Measurements from ENCODE around the gene SLC18B1. TPM values are rescaled to one million over a fixed set of nuclear protein-coding genes. Genes with fewer than 3 reads are reported as not detected.

Gene SLC18B1
- total RNA-seq, 2 donors from 2014 or later = 8.6 to 9.1 TPM

- peaks cover 2% of the 10 kb centered on the region for H3K36me3 Mint-ChIP-seq (ENCODE audit: low read depth)
- ATAC-seq = peak; percentile 21
These were observed 47.8 kb downstream of the SLC18B1 start for GRCh38 chr6:132750455-132751248.

DNA sequence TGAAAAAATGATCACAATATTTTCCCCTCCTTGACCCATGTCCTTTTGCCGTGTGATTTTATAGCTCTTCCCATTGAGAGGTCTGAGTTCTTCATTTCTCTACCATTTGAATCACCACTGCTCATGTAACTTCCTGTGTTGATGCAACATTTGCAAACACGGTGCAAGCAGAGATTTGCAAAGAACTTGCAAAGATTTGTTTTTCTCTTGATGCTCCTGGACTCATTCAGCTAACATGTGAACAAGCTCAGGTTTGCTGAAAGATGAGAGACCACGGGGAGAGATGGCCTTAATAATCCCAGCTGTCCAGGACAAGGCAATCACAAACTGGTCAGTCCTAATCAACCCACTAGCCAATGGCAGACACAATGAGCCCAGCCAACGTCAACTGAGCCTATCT, 49.3 kb downstream of the SLC18B1 start:
- Mint-ChIP-seq H3K36me3 (ENCODE audit: low read depth) (peaks cover 4% of the 10 kb centered on the region), H3K4me1 (peaks cover 3% of the 10 kb centered on the region), H3K27ac (no peak overlapping the region), H3K4me3 (no peak overlapping the region), H3K27me3 (no peaks in the 10 kb centered on the region)
- DNase-seq (no peak), ATAC-seq (no peak)
- no peaks in the 10 kb centered on the region for H3K9me3 ChIP-seq (ENCODE audit: control insufficient read depth, low read length, poor library complexity, severe bottlenecking)

More at GRCh38 chr6:132750455-132751248, 47.8 kb downstream of the SLC18B1 start:
- Mint-ChIP-seq H3K27ac (no peak overlapping the region), H3K4me1 (peaks cover 3% of the 10 kb centered on the region), H3K4me3 (peak overlapping the region; percentile 7), H3K27me3 (no peaks in the 10 kb centered on the region)
- no peaks in the 10 kb centered on the region for H3K9me3 ChIP-seq (ENCODE audit: control insufficient read depth, low read length, poor library complexity, severe bottlenecking)
- DNase-seq = no peak

GRCh38 chr6:132748446-132748845, 50.0 kb downstream of the SLC18B1 start:
- Mint-ChIP-seq H3K4me1 (peaks cover 3% of the 10 kb centered on the region), H3K4me3 (no peak overlapping the region), H3K27ac (no peak overlapping the region), H3K27me3 (no peaks in the 10 kb centered on the region), H3K36me3 (ENCODE audit: low read depth) (peaks cover 4% of the 10 kb centered on the region)
- no peaks in the 10 kb centered on the region for H3K9me3 ChIP-seq (ENCODE audit: control insufficient read depth, low read length, poor library complexity, severe bottlenecking)
- ATAC-seq (no peak), DNase-seq (no peak)

DNA sequence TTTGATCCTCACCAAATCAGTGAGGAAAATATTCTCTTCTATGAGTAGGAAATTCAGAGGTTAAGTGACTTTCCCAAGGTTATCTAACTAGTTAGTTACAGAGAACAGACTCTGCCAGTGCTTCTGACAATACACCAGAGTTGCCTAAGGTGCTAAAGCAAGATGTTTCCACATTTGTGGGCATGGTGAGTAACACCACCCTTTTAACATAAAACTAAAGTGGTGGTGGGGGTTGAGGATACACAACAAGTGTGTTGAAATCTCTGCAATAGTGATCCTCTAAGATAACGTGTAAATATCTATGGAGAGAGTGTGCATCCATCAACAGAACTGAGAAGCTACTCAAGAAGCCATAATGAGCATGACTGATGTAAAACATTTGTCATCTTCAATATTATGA, 52.4 kb downstream of the SLC18B1 start:
- no peak for ATAC-seq
- Mint-ChIP-seq H3K27ac (no peak overlapping the region), H3K4me1 (peaks cover 3% of the 10 kb centered on the region), H3K27me3 (no peaks in the 10 kb centered on the region), H3K4me3 (no peak overlapping the region), H3K36me3 (ENCODE audit: low read depth) (peaks cover 4% of the 10 kb centered on the region)
- no peak for DNase-seq
- H3K9me3 ChIP-seq (ENCODE audit: control insufficient read depth, low read length, poor library complexity, severe bottlenecking) = no peaks in the 10 kb centered on the region

DNA sequence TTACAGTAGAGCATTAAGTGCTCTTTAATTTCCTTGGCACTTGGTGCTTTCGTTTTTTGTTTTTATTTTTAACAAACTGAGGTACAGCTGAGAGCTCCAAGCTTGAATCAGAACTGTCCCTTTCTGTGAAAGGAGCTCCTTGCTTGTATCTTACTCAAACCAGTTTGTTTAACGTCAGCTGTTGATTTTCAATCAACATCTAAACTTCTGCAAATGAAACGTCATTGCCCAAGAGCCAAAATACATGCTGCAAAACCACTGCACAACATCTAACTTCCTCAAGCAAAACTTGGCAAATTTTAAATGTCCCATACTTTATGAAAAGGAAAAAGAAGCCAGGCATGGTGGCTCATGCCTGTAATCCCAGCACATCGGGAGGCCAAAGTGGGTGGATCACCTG, 55.9 kb downstream of the SLC18B1 start:
- ATAC-seq (no peak), DNase-seq (no peak)
- peaks cover 7% of the 10 kb centered on the region for H3K36me3 Mint-ChIP-seq (ENCODE audit: low read depth)
- no peaks in the 10 kb centered on the region for H3K4me1 Mint-ChIP-seq
- no peaks in the 10 kb centered on the region for H3K9me3 ChIP-seq (ENCODE audit: control insufficient read depth, low read length, poor library complexity, severe bottlenecking)
- no peaks in the 10 kb centered on the region for H3K27me3 Mint-ChIP-seq
- H3K27ac Mint-ChIP-seq = no peak overlapping the region
- H3K4me3 Mint-ChIP-seq = no peak overlapping the region

GRCh38 chr6:132741281-132741680, 57.2 kb downstream of the SLC18B1 start:
- DNase-seq = no peak
- Mint-ChIP-seq H3K4me1 (peaks cover 5% of the 10 kb centered on the region), H3K4me3 (no peak overlapping the region), H3K27ac (no peak overlapping the region), H3K36me3 (ENCODE audit: low read depth) (peaks cover 7% of the 10 kb centered on the region), H3K27me3 (no peaks in the 10 kb centered on the region)
- no peaks in the 10 kb centered on the region for H3K9me3 ChIP-seq (ENCODE audit: control insufficient read depth, low read length, poor library complexity, severe bottlenecking)
- no peak for ATAC-seq

- no peak for DNase-seq
- Mint-ChIP-seq H3K36me3 (ENCODE audit: low read depth) (peaks cover 3% of the 10 kb centered on the region), H3K4me3 (no peak overlapping the region), H3K4me1 (peaks cover 5% of the 10 kb centered on the region), H3K27me3 (peaks cover 4% of the 10 kb centered on the region), H3K27ac (no peak overlapping the region)
- no peaks in the 10 kb centered on the region for H3K9me3 ChIP-seq (ENCODE audit: control insufficient read depth, low read length, poor library complexity, severe bottlenecking)
- ATAC-seq = no peak
These were observed 62.2 kb downstream of the SLC18B1 start for GRCh38 chr6:132736239-132736638.

- H3K27ac Mint-ChIP-seq = no peak overlapping the region
- peaks cover 4% of the 10 kb centered on the region for H3K27me3 Mint-ChIP-seq
These were observed 63.7 kb downstream of the SLC18B1 start for GRCh38 chr6:132734694-132735236.

DNA sequence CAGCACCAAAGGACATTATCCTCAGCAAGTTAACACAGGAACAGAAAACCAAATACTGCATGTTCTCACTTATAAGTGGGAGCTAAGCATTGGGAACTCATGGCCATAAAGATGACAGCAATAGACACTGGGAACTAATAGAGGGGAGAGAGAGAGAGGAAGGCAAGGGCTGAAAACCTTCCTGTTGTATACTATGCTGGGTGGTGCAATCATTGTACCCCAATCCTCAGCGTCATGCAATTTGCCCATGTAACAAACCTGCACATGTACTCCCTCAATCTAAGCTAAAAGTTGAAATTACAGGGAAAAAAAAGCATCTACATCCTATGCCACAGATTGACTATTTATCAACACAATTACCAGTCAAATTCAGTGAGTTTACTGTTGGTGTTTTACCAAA, 64.6 kb downstream of the SLC18B1 start:
- peaks cover 2% of the 10 kb centered on the region for H3K36me3 Mint-ChIP-seq (ENCODE audit: low read depth)
- H3K27ac Mint-ChIP-seq = no peak overlapping the region
- DNase-seq = no peak
- peaks cover 6% of the 10 kb centered on the region for H3K27me3 Mint-ChIP-seq
- peaks cover 7% of the 10 kb centered on the region for H3K4me1 Mint-ChIP-seq
- no peak for ATAC-seq
- no peak overlapping the region for H3K4me3 Mint-ChIP-seq
- H3K9me3 ChIP-seq (ENCODE audit: control insufficient read depth, low read length, poor library complexity, severe bottlenecking) = no peaks in the 10 kb centered on the region

More at GRCh38 chr6:132734694-132735236, 63.7 kb downstream of the SLC18B1 start:
- H3K4me3 Mint-ChIP-seq = no peak overlapping the region
- peaks cover 3% of the 10 kb centered on the region for H3K36me3 Mint-ChIP-seq (ENCODE audit: low read depth)
- ATAC-seq (no peak), DNase-seq (no peak)
- no peaks in the 10 kb centered on the region for H3K9me3 ChIP-seq (ENCODE audit: control insufficient read depth, low read length, poor library complexity, severe bottlenecking)
- H3K4me1 Mint-ChIP-seq = peaks cover 5% of the 10 kb centered on the region

DNA sequence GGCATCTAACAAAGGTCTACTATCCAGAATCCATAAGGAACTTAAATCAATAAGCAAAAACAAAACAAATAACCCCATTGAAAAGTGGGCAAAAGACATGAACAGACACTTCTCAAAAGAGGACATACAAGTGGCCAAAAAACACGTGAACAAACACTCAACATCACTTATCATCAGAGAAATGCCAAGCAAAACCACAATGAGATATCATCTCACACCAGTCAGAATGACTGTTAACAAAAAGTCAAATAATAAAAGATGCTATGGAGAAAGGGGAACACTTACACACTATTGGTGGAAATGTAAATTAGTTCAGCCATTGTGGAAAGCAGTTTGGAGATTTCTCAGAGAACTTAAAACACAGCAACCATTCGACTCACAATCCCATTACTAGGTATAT, 65.2 kb downstream of the SLC18B1 start:
- no peak overlapping the region for H3K4me3 Mint-ChIP-seq

DNA sequence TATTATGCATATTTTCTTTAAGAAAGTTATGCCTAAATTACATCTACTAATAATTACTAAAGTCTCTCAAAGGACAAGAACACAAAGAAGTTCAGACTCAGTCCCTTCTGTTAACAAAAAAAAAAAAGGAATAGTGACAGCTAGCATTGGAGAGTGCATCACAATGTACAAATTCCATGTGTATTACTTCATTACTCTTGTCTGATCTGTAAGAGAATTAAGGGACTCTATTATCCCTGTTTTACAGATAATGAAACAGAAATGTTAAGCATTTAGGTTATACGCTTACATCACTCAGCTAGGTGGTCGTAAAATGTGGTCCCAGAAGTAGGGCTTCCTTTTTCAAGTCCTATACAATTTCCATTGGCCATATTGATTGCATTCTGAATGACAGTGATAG, 67.4 kb downstream of the SLC18B1 start:
- no peak overlapping the region for H3K4me3 Mint-ChIP-seq
- H3K36me3 Mint-ChIP-seq (ENCODE audit: low read depth) = peaks cover 2% of the 10 kb centered on the region
- ATAC-seq = no peak
- H3K27ac Mint-ChIP-seq = no peak overlapping the region
- H3K9me3 ChIP-seq (ENCODE audit: control insufficient read depth, low read length, poor library complexity, severe bottlenecking) = no peaks in the 10 kb centered on the region
- peaks cover 10% of the 10 kb centered on the region for H3K27me3 Mint-ChIP-seq
- DNase-seq = no peak
- H3K4me1 Mint-ChIP-seq = peaks cover 2% of the 10 kb centered on the region

More for the DNA sequence above, 65.2 kb downstream of the SLC18B1 start:
- ATAC-seq (no peak), DNase-seq (no peak)
- Mint-ChIP-seq H3K27ac (no peak overlapping the region), H3K36me3 (ENCODE audit: low read depth) (peaks cover 2% of the 10 kb centered on the region), H3K4me1 (peaks cover 7% of the 10 kb centered on the region), H3K27me3 (peaks cover 10% of the 10 kb centered on the region)
- no peaks in the 10 kb centered on the region for H3K9me3 ChIP-seq (ENCODE audit: control insufficient read depth, low read length, poor library complexity, severe bottlenecking)

DNA sequence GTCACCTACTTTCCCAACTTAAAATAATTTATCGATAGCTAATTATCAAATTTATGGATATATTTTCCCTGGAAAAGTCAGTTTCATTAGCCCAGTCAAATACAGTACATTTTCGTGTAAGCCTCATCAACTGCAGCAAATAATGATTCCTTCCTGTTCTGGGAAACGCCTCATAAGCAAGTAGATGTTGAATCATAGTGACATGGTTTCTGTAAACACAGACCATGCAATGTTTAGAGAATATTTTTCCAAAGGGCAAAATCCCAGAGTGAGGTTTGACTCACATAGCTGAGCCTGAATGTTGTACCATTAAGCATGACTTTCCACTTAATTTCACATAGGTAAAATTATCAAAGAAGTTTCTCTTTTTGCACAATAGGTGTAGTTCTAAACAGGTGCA, 67.9 kb downstream of the SLC18B1 start:
- ATAC-seq (no peak), DNase-seq (no peak)
- Mint-ChIP-seq H3K4me1 (peaks cover 2% of the 10 kb centered on the region), H3K4me3 (no peak overlapping the region), H3K36me3 (ENCODE audit: low read depth) (peaks cover 2% of the 10 kb centered on the region), H3K27me3 (peaks cover 12% of the 10 kb centered on the region), H3K27ac (no peak overlapping the region)
- no peaks in the 10 kb centered on the region for H3K9me3 ChIP-seq (ENCODE audit: control insufficient read depth, low read length, poor library complexity, severe bottlenecking)

GRCh38 chr6:132728616-132729015, 69.8 kb downstream of the SLC18B1 start:
- DNase-seq (no peak), ATAC-seq (no peak)
- no peak overlapping the region for H3K4me3 Mint-ChIP-seq
- H3K27me3 Mint-ChIP-seq = peaks cover 14% of the 10 kb centered on the region
- H3K9me3 ChIP-seq (ENCODE audit: control insufficient read depth, low read length, poor library complexity, severe bottlenecking) = no peaks in the 10 kb centered on the region
- no peak overlapping the region for H3K27ac Mint-ChIP-seq
- H3K36me3 Mint-ChIP-seq (ENCODE audit: low read depth) = peaks cover 2% of the 10 kb centered on the region
- H3K4me1 Mint-ChIP-seq = peaks cover 2% of the 10 kb centered on the region

- H3K27ac Mint-ChIP-seq = peak overlapping the region; percentile 43
- no peaks in the 10 kb centered on the region for H3K9me3 ChIP-seq (ENCODE audit: control insufficient read depth, low read length, poor library complexity, severe bottlenecking)
- H3K4me1 Mint-ChIP-seq = peaks cover 2% of the 10 kb centered on the region
- DNase-seq = no peak
- peaks cover 2% of the 10 kb centered on the region for H3K36me3 Mint-ChIP-seq (ENCODE audit: low read depth)
- no peak overlapping the region for H3K4me3 Mint-ChIP-seq
- H3K27me3 Mint-ChIP-seq = peaks cover 15% of the 10 kb centered on the region
- no peak for ATAC-seq
These were observed 71.8 kb downstream of the SLC18B1 start for GRCh38 chr6:132726608-132726975.

Measured in T-helper 17 cell (primary cell).